DMS 273 (cell line): Measurements from ENCODE around the gene MPZL1.
A peak's percentile ranks its signal among the peaks of the same experiment; 100 is the strongest.

ENCODE experiments used
- DNase-seq: peaks from one replicate; lab custom pipeline; 2025; ENCODE audit not compliant: unreplicated experiment; lab: John Stamatoyannopoulos, UW

Gene MPZL1

DNA sequence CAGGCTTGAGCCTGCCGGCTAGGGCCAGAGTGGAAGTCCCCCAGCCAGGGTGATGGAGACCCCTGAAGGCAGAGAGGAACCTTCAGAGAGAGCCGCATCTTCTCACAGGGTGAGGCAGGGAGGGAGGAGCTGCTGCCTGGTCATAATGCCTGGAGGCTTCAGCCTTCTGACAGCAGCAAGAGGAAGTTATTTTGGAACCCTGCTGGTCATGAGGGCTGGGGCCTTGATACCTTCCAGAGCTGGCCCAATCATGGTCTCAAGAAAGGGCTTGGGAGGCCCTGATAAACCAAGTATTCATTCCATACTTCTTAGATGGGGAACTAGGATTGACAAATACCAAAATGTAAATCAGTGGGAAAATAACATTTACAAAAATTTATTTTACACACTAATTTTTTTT lies 26.6 kb upstream of the MPZL1 start:
- DNase-seq, result no peak

DNA sequence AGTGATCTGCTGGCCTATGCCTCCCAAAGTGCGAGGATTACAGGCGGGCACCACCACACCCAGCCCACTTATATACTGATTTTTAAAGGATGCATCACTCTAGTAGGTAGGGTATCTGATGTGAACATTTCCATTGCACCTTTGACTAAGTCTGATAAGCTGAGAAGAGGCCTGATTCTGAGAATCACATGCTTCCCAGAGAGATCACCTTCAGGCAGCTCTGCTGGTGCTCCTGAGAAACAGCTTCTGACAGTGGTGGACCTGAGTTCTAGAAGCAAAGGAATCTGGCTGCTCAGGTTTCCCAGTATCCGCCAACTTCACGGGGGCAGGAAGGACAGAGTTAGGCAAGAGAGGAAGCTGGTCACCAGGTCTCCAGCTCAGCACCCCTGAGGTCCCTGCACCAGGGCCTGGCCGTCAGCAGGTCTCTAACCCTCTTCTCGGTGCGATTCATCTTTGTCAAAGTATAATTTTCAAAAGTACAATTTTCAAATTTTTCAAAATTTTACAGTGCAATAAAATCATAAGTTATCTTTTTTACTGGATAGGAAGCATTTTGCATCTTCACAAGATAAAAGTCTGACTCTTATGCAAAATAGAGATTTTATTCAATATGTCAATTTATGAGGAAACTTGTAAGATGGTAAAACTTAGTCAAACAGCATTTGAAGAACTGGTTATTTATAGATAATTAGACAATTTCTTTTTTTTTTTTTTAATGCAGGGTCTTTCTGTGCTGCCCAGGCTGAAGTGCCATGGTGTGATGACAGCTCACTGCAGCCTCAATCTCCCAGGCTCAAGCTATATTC lies 25.8 kb upstream of the MPZL1 start:
- no peak for DNase-seq

DNA sequence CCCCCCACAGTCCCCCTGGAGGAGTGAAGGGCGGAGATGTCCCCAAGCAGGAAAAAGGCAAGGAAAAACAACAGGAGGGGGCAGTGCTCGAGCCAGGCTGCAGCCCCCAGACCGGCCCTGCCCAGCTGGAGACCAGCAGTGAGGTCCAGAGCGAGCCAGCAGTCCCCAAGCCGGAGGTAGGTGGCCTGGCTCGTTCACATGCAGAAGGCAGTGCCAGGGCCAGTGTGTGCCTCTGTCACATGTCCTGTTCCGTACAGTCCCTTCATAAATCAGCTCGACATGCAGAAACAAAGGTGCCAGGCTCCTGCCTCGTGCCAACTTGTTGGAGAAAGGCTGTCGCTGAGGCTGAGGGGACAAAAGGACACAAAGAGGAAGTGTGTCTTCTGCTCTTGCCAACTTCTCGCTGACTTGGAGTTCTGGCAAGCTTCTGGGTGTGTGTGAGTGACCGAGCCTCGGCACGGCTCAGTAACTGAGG lies 24.1 kb upstream of the MPZL1 start:
- no peak for DNase-seq

DNA sequence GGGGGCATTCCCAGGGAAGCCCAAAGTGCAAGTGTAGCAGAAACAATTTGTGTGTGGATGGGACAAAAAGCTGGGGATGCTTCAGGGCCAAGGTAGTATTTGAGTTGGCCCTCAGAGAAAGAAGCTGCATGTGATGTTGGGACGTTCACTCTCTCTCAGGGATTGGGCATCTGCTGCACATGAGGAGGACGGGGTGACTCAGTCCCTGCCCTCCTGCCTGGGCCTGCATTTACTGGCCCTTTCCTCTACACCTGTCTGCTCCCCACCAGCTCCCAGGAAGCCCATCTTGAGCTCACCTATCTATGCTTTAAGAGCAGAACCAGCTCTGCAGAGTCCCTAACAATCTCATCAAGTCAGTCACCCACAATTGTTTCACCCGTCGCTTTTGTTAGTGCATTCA lies 23.5 kb upstream of the MPZL1 start:
- DNase-seq, result no peak

DNA sequence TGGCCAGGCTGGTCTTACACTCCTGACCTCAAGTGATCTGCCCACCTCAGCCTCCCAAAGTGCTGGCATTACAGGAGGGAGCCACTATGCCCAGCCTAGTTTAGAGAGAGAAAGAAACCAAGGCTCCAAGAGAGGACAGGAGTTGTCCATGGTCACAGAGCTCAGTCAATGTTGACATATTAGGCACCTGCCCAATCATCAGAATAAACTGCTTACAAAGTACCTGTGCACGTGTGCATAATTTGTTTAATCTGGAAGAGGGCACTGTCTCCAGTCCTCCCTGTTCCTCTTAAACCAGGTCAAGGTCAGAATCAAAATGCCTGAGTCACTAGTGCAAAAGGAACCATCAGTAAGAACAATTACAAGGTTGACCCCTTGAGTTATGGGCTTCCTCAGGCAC lies 20.3 kb upstream of the MPZL1 start:
- DNase-seq, result no peak

DNA sequence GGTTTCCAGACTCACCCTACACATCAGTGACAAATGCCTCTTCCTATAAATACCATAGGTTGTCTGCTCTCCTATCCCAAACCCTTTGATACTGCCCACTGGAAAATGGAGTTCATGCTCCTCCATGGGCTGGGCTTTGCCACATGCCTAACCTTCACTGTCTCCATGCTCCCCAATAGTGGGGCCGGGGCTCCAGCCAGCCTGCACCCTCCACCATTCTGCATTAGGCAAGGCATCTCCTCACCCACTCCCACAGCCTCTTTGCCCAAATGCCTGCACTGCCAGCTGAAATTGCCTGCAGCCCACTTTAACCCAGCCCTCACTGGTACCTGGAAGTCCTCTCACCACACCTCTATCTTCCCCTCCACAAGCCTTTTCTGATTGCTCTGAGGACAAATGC lies 18.2 kb upstream of the MPZL1 start:
- DNase-seq, result no peak

DNA sequence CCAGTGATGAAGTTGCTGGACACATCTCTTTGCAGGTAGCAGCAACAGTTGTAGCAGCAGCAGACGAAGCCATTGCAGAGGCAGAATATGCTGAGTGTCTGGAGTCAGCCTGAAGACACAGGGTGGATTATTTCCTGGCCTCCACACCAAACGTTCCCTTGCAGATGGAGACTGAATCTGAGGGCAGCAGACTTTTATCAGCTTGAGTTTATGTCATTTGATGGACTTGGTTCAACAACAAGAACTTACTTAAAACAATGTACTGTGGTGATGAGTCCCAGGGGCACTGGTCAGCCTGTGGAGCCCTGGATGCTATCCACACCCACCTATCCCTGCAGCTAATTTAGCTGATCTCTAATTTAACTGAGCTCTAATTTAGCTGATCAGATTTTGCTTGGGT lies 17.1 kb upstream of the MPZL1 start:
- DNase-seq, result no peak

DNA sequence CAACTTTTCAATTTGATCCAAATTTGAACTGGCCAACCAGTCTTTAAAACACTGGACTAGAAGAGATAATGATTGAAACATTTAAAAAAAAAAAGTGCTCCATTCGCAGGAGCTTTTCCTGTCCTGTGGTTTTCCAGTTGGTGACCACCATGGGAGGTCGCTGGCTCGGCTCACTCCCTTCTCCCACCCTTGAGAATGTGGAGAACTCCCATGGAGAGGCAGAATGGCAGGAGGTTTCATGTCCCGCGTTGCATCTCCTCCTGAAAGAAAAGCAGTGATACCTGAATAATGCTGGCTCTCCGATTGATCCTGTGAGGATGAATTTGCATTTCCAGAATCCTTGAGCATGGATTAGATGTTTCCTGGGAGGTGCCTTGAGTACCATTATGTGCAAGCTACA lies 16.5 kb upstream of the MPZL1 start:
- DNase-seq, result no peak

DNA sequence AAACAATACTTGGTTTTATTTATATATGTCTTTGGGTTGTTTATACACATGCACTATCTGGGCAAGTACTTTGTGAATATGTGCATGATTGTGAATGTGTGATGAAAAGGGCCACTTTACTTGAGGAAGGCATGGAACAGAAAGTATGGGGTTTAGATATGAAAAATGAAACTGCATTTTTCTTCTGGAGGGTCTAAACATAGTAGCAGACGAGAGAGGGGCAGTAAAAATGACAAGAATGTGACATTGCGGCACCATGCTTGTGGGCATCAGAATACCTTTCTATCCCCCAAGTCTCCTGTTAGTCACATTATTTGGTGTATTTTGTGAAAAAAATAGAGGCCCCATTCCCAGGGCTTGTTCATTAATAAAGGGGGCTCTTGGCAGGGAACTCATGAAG lies 15.4 kb upstream of the MPZL1 start:
- DNase-seq, result no peak

DNA sequence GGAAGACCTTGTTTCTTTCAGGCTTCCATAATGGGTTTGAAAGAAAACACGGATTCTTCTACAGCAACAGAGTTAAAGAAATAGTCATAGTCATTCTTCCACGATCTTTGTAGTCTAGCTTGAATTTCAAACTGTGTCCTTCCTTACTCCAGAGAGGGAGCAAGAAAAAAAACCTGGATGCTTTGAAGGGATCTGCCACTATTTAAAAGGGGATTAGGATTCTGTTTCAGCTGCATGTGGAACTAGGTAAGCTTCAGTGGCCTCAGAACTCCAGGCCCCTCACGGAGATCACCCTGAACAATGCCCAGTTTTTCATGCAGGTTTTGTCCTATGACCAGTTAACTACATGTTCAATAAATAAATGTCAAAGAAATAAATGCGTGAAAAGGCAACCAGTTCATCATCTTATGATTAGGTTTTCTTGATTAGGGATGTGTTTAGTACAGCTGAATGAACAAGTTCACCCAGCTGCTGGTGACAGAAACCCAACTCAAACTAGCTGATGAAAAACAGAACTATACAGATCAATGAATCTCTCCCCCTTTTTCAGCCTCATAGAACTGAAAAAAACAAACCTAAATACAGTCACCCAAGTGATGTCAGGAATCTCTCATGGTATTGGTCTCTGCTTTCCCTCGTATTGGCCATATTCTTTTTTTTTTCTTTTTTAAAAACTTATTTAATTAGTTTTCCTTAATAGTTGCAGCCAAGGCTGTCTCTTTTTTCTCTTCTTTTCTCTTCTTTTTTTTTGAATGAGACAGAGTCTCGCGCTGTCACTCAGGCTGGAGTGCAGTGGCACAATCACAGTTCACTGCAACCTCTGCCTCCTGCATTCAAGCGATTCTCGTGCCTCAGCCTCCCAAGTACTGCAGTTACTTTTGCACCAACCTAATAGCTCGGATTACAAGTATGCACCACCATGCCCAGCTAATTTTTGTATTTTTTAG lies 14.6 kb upstream of the MPZL1 start:
- no peak for DNase-seq

DNA sequence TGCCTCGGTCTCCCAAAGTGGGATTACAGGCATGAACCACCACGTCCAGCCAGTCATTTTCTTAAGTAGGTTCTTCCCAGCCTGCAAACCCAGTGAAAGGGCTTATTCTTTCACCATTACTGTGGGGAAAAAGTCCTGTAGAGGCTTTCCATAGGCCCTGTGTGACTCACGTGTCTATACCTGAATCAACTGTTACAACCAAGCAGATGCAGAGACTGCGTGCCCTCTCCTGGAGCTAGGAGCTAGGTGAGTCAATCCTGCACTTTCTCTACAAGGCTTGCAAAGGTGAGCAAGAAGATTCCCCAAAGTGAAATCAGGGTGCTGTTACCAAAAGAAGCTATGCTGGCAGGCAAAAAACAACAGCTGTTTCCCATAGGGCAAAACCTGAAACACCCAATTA lies 13.8 kb upstream of the MPZL1 start:
- DNase-seq, result no peak

DNA sequence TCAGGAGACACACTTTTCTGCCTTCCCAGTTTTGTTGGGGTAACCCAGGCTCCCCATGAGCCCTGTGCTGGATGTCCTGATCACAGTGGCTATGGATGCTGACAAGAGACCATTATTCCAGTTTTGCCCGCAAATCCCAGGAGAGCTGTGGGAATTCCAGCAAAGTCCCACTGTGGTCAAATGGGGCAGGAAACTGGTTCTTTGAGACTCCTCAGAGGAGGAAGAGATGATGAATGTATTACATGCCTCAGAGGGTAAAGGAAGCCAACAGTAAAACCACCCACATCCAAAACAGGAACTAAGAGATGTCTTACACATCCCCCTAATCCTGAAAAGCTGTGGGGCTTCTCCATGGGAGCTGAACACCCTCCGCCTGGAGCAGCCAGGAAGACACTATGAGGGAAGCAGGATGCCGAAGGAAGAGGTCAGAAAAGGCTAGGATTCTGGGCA lies 12.8 kb upstream of the MPZL1 start:
- DNase-seq, result no peak

DNA sequence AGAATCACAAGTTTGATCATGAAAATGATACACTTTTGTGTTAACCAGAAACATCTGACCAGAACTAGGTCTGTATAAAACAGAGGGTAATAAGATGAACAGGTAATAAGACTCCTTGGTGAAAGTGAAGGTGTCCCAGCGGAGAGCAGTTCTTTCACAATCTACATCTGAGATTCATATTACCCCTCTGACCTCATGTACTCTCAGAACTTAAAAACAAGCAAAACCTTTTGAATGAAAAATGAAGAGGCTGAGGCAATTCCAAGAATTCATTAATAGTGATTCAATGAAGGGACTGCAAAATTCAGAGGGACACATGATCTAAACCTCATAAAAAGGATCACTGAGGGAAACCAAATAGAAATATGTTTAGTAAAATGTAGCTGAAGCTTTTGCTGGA lies 10.9 kb upstream of the MPZL1 start:
- no peak for DNase-seq

DNA sequence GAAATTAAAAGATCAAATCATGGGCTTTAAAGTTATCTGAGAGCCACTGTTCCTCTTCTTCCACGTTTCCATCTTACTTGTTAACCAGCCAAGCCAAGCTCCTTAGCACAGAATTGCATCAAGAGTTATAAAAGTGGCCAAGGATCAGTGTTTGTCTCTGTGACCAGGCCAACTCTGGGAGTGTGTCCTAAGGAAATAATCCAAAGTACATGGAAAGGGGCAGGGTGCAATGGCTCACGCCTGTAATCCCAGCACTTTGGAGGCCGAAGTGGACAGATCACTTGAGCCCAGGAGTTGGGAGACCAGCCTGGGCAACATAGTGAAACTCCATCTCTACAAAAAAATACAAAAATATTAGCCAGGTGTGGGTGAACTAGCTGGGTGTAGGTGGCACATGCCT lies 10.0 kb upstream of the MPZL1 start:
- DNase-seq, result no peak

DNA sequence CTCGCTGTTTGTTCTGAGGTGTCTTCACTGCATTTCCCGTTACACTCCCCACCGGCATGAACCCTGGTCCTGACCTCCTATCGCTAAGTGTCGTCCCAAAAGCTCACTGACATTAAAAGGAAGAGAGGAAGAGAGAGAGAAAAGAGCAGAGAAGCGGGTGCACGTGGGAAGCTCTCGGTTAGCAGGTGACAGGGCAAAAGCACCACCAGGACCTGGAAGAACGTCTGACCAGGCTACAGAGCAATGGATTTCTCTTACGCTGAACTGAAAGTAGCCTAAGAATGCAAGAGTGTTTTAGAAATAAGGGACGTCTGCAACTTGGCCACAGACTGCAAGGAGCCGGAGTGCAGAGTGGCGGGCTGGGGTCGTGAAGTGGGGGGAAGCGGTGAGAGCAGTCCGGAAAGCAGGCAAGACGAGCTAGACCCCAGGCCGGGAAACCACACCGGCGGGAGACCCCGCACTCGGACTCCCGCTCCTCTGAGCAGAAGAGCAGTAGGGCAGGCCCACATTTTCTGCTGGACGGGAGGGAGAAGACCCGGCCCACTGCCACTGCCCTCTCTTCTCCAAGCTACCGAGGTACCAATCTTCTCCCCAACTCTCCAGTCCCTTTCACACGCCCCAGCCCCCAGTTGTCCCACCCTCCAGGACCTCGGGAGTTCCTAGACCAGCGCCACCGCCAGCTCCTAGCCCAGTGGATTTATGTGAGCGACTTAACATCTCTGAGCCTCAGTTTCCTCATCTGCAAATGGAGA lies 8.3 kb upstream of the MPZL1 start:
- peak; percentile 53 for DNase-seq

DNA sequence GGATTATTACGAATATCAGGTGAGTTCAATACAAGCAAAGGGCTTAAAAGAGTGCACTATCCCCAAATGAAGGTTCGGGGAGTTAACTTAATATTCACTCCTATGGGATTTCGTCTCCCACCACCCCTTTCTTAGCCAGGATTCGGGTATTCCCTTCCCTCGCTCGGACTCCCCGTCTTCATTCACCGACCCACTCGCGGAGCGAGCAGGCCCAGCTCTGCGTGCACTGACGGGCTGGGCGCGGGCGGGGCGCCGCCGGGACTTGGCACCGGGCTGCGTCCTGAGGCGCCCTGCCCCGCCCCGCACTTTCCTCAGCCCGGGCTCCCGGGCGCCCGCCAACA lies 7.7 kb upstream of the MPZL1 start:
- DNase-seq, result peak; percentile 95

DNA sequence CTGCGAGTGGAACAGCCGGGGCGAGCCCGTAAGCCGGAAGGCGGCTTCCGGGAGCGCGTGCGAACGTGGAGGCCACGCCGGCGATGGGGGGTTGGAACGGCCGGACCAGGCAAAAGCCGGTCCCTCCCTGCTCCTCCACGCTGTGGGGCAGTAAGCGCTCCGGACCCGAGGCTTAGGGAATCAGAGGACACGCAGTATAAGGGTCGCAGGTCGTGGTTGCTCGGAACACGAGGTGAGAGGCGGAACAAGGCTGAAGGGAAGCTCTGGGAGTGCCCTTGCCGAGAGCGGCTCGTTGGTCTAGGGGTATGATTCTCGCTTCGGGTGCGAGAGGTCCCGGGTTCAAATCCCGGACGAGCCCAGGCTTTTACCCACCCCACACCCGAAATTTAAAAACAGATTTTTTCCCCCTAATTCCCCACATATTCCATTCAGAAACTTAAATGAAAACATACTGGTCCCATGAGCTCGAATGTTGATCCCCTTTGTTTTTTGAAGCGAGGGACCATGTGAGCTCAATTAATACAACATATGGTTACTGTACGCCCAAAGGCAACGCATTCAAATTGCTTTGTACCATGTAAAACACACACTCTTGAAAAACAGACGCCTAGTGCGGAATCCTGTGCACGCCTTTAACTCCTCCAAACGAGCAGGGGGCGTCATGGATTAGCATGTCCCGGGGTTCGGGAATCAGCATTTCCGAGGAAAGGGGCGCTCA lies 7.2 kb upstream of the MPZL1 start:
- DNase-seq, result peak; percentile 94

DNA sequence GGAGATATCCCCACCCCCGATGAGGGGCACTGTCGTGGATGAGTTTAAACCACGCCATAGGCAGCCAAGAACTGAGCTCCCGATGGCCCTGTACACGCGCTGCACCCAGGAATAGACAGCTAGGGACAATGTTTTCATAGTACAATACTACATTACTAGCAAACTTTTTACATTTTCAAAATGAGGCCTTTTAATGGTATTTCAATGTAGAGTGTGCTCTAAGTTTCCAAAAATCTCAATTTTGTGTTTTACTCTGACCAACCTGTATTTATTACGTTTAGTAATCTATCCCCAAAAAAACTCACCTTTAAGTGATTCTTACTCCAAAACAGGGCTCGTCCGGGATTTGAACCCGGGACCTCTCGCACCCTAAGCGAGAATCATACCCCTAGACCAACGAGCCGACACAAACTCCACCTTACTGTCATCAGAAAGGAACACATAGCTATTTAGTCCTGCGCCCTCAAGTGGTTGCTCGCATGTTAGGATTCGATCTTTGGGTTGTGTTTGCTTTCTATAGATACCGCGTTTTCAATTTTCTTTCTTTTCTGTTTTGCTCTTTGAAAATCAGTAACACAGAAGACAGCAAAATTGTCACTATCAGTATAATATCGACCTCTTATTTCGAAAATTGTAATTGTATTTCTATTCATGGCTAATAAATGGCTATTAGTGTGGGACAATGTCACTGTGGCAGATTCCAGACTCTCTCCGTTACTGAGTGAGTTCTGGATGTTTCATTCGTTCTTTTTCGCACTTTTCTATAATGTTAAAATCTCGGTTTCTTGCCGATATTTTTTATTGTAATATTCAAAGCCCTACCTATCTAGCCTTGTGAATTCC lies 6.4 kb upstream of the MPZL1 start:
- DNase-seq, result peak; percentile 93

DNA sequence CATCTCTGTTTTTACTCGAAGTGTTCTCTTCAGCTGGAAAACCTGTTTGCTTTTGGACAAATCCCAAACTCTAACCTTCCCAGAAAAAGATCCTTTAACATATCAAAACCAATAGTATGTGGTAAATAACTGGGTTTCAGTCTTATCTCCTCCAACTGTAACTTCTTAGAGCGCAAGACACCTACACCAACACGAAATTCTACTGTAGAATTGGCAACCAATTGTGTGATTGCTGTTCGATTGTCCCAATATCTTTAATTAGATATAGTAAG lies 5.8 kb upstream of the MPZL1 start:
- no peak for DNase-seq

DNA sequence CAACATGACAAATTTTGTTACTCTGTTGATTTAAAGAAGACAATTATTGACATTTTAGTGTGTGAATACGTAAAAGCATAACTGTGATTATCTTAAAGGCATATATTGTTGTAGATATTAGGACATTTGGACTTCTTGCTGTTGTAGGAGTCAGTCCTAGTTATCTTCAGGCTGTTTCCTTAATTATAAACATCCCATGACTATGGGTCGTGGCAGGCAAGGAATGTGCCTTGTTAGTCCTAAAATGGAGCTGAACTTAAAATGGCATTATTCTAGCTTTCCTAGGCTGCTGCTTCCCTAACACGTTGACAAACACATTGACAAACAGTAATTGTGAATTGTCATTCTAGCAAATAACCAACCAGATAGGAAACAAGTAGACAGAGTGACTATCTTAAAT lies 4.4 kb upstream of the MPZL1 start:
- DNase-seq, result no peak
